CD8-positive, alpha-beta memory T cell (primary cell): ENCODE data around the gene CPNE9. TPM values are rescaled to one million over a fixed set of nuclear protein-coding genes. Genes with fewer than 3 reads are reported as not detected.
A peak's percentile ranks its signal among the peaks of the same experiment; 100 is the strongest.

Experiments used
- CTCF ChIA-PET: fragments of 350-600 bp; sonication (Branson Sonifier 250); formaldehyde crosslinking; loops from one replicate; lab custom pipeline; 2021; ENCODE audit warnings: antibody characterized with exemption; lab: Charles Lee
- POLR2A ChIA-PET: fragments of 350-600 bp; sonication (Branson Sonifier 250); formaldehyde crosslinking; loops from one replicate; lab custom pipeline; 2021; ENCODE audit warnings: antibody characterized with exemption; lab: Charles Lee
- DNase-seq, 5 donors: peaks; one replicate each; pipeline versions ENCODE4 v3.0.0 to v3.0.0-alpha.2; 2020 to 2022; ENCODE audit warnings: mixed read lengths in 1 of 5
- H3K27ac ChIP-seq: one replicate; pipeline ENCODE4 v1.7.0; 2013; ENCODE audit warnings: low read depth, mild to moderate bottlenecking, low read length, moderate library complexity
- H3K27me3 ChIP-seq: 2 replicates; pipeline ENCODE4 v1.7.0; 2013; ENCODE audit warnings: low read length, mild to moderate bottlenecking; ENCODE audit not compliant: insufficient read depth, poor library complexity, severe bottlenecking
- H3K36me3 ChIP-seq: 2 replicates; pipeline ENCODE4 v1.7.0; 2013; ENCODE audit warnings: mild to moderate bottlenecking, low read length, moderate library complexity; ENCODE audit not compliant: insufficient read depth
- H3K4me1 ChIP-seq: 2 replicates; pipeline ENCODE4 v1.7.0; 2013; ENCODE audit warnings: mild to moderate bottlenecking, low read length, moderate library complexity; ENCODE audit not compliant: insufficient read depth
- H3K4me3 ChIP-seq: 2 replicates; pipeline ENCODE4 v1.7.0; 2013; ENCODE audit warnings: mild to moderate bottlenecking, low read length
- H3K9me3 ChIP-seq: 2 replicates; pipeline ENCODE4 v1.7.0; 2013; ENCODE audit warnings: mild to moderate bottlenecking, low read length
- H3K27ac Mint-ChIP-seq, 8 donors: one replicate each; pipeline ENCODE4 v1.8.0; 2020 to 2021; ENCODE audit warnings: mixed read lengths in 8 of 8, mild to moderate bottlenecking in 6 of 8, inconsistent platforms in 3 of 8, moderate library complexity in 3 of 8
- H3K27me3 Mint-ChIP-seq, 2 donors: one replicate each; pipeline ENCODE4 v1.8.0; 2020 to 2021; ENCODE audit warnings: mixed read lengths in 2 of 2, mild to moderate bottlenecking in 1 of 2, moderate library complexity in 1 of 2
- H3K36me3 Mint-ChIP-seq, 3 donors: one replicate each; pipeline ENCODE4 v1.8.0; 2020 to 2021; ENCODE audit warnings: mixed read lengths in 3 of 3, inconsistent platforms in 1 of 3, mild to moderate bottlenecking in 1 of 3
- H3K4me1 Mint-ChIP-seq, 3 donors: one replicate each; pipeline ENCODE4 v1.8.0; 2020 to 2021; ENCODE audit warnings: mixed read lengths in 3 of 3, inconsistent platforms in 1 of 3, mild to moderate bottlenecking in 1 of 3
- H3K4me3 Mint-ChIP-seq, 7 donors: one replicate each; pipeline ENCODE4 v1.8.0; 2020 to 2021; ENCODE audit warnings: mixed read lengths in 7 of 7, mild to moderate bottlenecking in 6 of 7, moderate library complexity in 4 of 7, inconsistent platforms in 2 of 7
- H3K9me3 Mint-ChIP-seq, 5 donors: one replicate each; pipeline ENCODE4 v1.8.0; 2020 to 2022; ENCODE audit warnings: mixed read lengths in 5 of 5, mild to moderate bottlenecking in 3 of 5, moderate library complexity in 2 of 5, inconsistent platforms in 1 of 5
- polyA plus RNA-seq: library from polyadenylated mRNA; unstranded; fragments of 300-500 nt; fragmentation: Illumina TruSeq; gene quantifications from one replicate; pipeline ENCODE4 v1.2.3, GENCODE V29; 2021
- total RNA-seq, 2 experiments: library from RNA; stranded (reverse); gene quantifications; one replicate each; pipeline ENCODE4 v1.2.3, GENCODE V29; 2021

Gene CPNE9
- total and polyA plus RNA-seq, 3 experiments from 2014 or later, result 0.16 TPM; not detected in 2

GRCh38 chr3:9777694-9778021 is 74.0 kb downstream of the CPNE9 start:
- H3K9me3 Mint-ChIP-seq, result no peaks in the 10 kb centered on the region
- H3K36me3 ChIP-seq, result no peaks in the 10 kb centered on the region
- H3K4me1 ChIP-seq, result peaks cover 46% of the 10 kb centered on the region
- no peak overlapping the region for H3K4me3 Mint-ChIP-seq
- peaks cover 0 to 1% of the 10 kb centered on the region in 2 donors for H3K27me3 Mint-ChIP-seq
- H3K27ac Mint-ChIP-seq, result no peak overlapping the region
- H3K36me3 Mint-ChIP-seq, result peaks cover 0 to 17% (median 2%) of the 10 kb centered on the region in 3 donors
- DNase-seq, result peak in 1 of 5 donors; percentile 23
- no peak overlapping the region for H3K27ac ChIP-seq
- peaks cover 40 to 52% (median 42%) of the 10 kb centered on the region in 3 donors for H3K4me1 Mint-ChIP-seq
- no peaks in the 10 kb centered on the region for H3K27me3 ChIP-seq
- POLR2A ChIA-PET, result no interaction called here
- H3K4me3 ChIP-seq, result no peak overlapping the region
- CTCF ChIA-PET, result no interaction called here
- H3K9me3 ChIP-seq, result no peaks in the 10 kb centered on the region

GRCh38 chr3:9778143-9779074 is 74.8 kb downstream of the CPNE9 start:
- Histone ChIP-seq H3K27me3 (no peaks in the 10 kb centered on the region), H3K27ac (no peak overlapping the region), H3K4me1 (peaks cover 46% of the 10 kb centered on the region), H3K9me3 (no peaks in the 10 kb centered on the region), H3K36me3 (no peaks in the 10 kb centered on the region), H3K4me3 (no peak overlapping the region)
- H3K36me3 Mint-ChIP-seq, result peaks cover 4 to 23% (median 5%) of the 10 kb centered on the region in 3 donors
- H3K9me3 Mint-ChIP-seq, result no peaks in the 10 kb centered on the region
- POLR2A ChIA-PET, result no interaction called here
- peak overlapping the region in 1 of 7 donors; percentile 6 for H3K4me3 Mint-ChIP-seq
- H3K4me1 Mint-ChIP-seq, result peaks cover 40 to 55% (median 42%) of the 10 kb centered on the region in 3 donors
- CTCF ChIA-PET, result no interaction called here
- H3K27me3 Mint-ChIP-seq, result no peaks in the 10 kb centered on the region
- peak overlapping the region in 4 of 8 donors; percentile 57 to 94 (median 82) for H3K27ac Mint-ChIP-seq
- peak in 1 of 5 donors; percentile 17 for DNase-seq

GRCh38 chr3:9779075-9779593 is 75.5 kb downstream of the CPNE9 start:
- H3K9me3 ChIP-seq, result no peaks in the 10 kb centered on the region
- H3K36me3 ChIP-seq, result no peaks in the 10 kb centered on the region
- peak overlapping the region in 6 of 7 donors; percentile 42 to 87 (median 61) for H3K4me3 Mint-ChIP-seq
- ChIA-PET POLR2A (interaction anchor here (1.4 kb wide), 1 partner anchor 14 kb away, joined by 3 read pairs; the partner anchor contains the start of gene ARPC4), CTCF (no interaction called here)
- H3K27me3 Mint-ChIP-seq, result no peaks in the 10 kb centered on the region
- no peaks in the 10 kb centered on the region for H3K9me3 Mint-ChIP-seq
- no peak overlapping the region for H3K4me3 ChIP-seq
- peaks cover 46% of the 10 kb centered on the region for H3K4me1 ChIP-seq
- peak overlapping the region; percentile 57 to 97 (median 84) for H3K27ac Mint-ChIP-seq
- no peaks in the 10 kb centered on the region for H3K27me3 ChIP-seq
- H3K4me1 Mint-ChIP-seq, result peaks cover 40 to 55% (median 42%) of the 10 kb centered on the region in 3 donors
- DNase-seq, result peak in 1 of 5 donors; percentile 25
- H3K27ac ChIP-seq, result no peak overlapping the region
- H3K36me3 Mint-ChIP-seq, result peaks cover 4 to 29% (median 5%) of the 10 kb centered on the region in 3 donors

Other genes with a start within 250 kb of the CPNE9 start
- not detected for gene LHFPL4, start 150.0 kb upstream of the CPNE9 start, total RNA-seq
- gene LHFPL4, start 150.0 kb upstream of the CPNE9 start, polyA plus RNA-seq, result 0.05 TPM
- gene MTMR14, start 54.3 kb upstream of the CPNE9 start, total RNA-seq, result 10 to 100 TPM; 53.1 to 54.3 TPM
- 62.9 TPM for gene MTMR14, start 54.3 kb upstream of the CPNE9 start, polyA plus RNA-seq
- 10 to 100 TPM; 46.8 to 50.2 TPM for gene BRPF1, start 27.9 kb downstream of the CPNE9 start, total RNA-seq
- 27.0 TPM for gene BRPF1, start 27.9 kb downstream of the CPNE9 start, polyA plus RNA-seq
- 10 to 100 TPM; 30.5 to 32.1 TPM for gene OGG1, start 46.1 kb downstream of the CPNE9 start, total RNA-seq
- gene OGG1, start 46.1 kb downstream of the CPNE9 start, polyA plus RNA-seq, result 25.8 TPM
- 10 to 100 TPM; 27.0 to 27.4 TPM for gene CAMK1, start 66.1 kb downstream of the CPNE9 start, total RNA-seq
- gene CAMK1, start 66.1 kb downstream of the CPNE9 start, polyA plus RNA-seq, result 2.9 TPM
- gene TADA3, start 88.6 kb downstream of the CPNE9 start, total RNA-seq, result 10 to 100 TPM; 57.0 to 58.8 TPM
- 64.4 TPM for gene TADA3, start 88.6 kb downstream of the CPNE9 start, polyA plus RNA-seq
- 100 to 1,000 TPM; 309 to 319 TPM for gene ARPC4, start 89.2 kb downstream of the CPNE9 start, total RNA-seq
- gene ARPC4, start 89.2 kb downstream of the CPNE9 start, polyA plus RNA-seq, result 277 TPM
- 10 to 100 TPM; 18.8 to 19.1 TPM for gene TTLL3, start 106.4 kb downstream of the CPNE9 start, total RNA-seq
- gene TTLL3, start 106.4 kb downstream of the CPNE9 start, polyA plus RNA-seq, result 3.8 TPM
- 10 to 100 TPM; 74.3 to 77.6 TPM for gene RPUSD3, start 140.2 kb downstream of the CPNE9 start, total RNA-seq
- 51.8 TPM for gene RPUSD3, start 140.2 kb downstream of the CPNE9 start, polyA plus RNA-seq
- gene CIDEC, start 176.4 kb downstream of the CPNE9 start, total RNA-seq, result not detected
- not detected for gene CIDEC, start 176.4 kb downstream of the CPNE9 start, polyA plus RNA-seq
- gene JAGN1, start 186.8 kb downstream of the CPNE9 start, total RNA-seq, result 10 to 100 TPM; 55.5 to 59.0 TPM
- gene JAGN1, start 186.8 kb downstream of the CPNE9 start, polyA plus RNA-seq, result 44.4 TPM
- gene IL17RE, start 199.0 kb downstream of the CPNE9 start, total RNA-seq, result 1 to 10 TPM in 1 of 2 experiments, under 1 TPM in 1; 0.47 to 1.2 TPM
- 1.2 TPM for gene IL17RE, start 199.0 kb downstream of the CPNE9 start, polyA plus RNA-seq
- gene IL17RC, start 213.3 kb downstream of the CPNE9 start, total RNA-seq, result under 1 TPM; 0.20 to 0.31 TPM
- 11.0 TPM for gene IL17RC, start 213.3 kb downstream of the CPNE9 start, polyA plus RNA-seq
- gene CRELD1, start 230.0 kb downstream of the CPNE9 start, total RNA-seq, result 10 to 100 TPM; 14.0 to 16.0 TPM
- 24.5 TPM for gene CRELD1, start 230.0 kb downstream of the CPNE9 start, polyA plus RNA-seq
- 10 to 100 TPM; 12.1 to 12.3 TPM for gene PRRT3, start 248.6 kb downstream of the CPNE9 start, total RNA-seq
- gene PRRT3, start 248.6 kb downstream of the CPNE9 start, polyA plus RNA-seq, result 5.4 TPM